ENCODE measurements around the gene KRTAP5-10.
"Not testable (repeated sequence)": the region's sequence is repeated elsewhere in the genome, so short reads cannot be mapped to it uniquely, and the experiment has no call there.

The KRTAP5-10 gene

GRCh38 chr11:71613931-71614330 is 48.6 kb downstream of the KRTAP5-10 start:
- not testable (repeated sequence) for DNase-seq

GRCh38 chr11:71614366-71614917 is 49.1 kb downstream of the KRTAP5-10 start:
- not testable (repeated sequence) for DNase-seq

GRCh38 chr11:71615003-71615402 is 49.6 kb downstream of the KRTAP5-10 start:
- not testable (repeated sequence) for DNase-seq

Data from stimulated activated naive CD4-positive, alpha-beta T cell (primary cell).